Measurements from ENCODE around the gene DAGLB. TPM values are rescaled to one million over a fixed set of nuclear protein-coding genes. Genes with fewer than 3 reads are reported as not detected.

DAGLB gene
- total and polyA plus RNA-seq, 10 of the 15 experiments (the other 5 are each of a cell fraction or from before 2014, with no cell fraction given) = 1.2 to 13.3 (median 10.1) TPM

DNA sequence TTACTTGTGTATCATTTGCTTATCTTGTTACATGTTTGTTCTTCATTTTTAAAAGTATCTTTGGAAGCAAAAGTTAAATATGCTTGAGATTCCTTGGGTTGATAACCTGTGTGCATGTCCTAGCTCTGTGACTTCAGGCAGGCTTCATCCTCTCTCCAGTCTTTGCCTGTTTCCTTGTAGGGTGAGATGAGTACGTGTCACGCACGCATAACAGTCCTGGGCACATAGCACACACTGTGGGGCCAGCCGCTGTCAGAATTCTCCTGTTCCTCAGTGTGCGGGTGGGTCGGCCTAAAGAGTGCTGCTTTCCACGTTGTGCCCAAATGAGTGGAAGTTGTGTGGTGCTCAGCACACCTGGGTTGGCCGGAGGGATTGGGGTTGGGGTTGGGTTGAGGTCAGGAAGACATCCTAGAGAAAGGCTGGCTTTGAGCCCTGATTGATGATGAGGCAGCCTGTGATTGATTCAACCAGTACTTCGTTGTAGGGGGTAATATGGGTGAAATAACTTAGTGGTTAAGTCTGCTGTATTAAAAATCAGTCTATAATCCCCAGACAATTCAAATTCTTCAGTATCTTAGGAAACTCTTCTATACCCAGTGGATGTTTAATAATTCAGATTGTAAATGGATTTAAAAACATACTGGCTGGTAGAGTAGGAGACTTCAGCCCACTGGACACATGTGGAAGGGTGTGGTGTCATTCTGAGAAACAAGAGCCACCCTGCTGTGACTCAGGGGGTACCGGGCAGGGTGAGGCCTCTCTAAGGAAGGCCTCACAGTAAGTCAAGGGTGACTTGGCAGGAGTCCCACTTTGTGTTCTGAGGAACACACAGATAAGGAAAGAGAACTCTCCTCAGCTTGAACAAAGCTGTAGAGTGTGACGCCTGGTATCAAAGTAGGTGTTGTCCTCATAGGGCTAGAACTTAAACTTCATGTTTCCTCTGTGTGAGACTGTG is 54.8 kb downstream of the DAGLB start (continued):
- TF ChIP-seq, protein P1, sequence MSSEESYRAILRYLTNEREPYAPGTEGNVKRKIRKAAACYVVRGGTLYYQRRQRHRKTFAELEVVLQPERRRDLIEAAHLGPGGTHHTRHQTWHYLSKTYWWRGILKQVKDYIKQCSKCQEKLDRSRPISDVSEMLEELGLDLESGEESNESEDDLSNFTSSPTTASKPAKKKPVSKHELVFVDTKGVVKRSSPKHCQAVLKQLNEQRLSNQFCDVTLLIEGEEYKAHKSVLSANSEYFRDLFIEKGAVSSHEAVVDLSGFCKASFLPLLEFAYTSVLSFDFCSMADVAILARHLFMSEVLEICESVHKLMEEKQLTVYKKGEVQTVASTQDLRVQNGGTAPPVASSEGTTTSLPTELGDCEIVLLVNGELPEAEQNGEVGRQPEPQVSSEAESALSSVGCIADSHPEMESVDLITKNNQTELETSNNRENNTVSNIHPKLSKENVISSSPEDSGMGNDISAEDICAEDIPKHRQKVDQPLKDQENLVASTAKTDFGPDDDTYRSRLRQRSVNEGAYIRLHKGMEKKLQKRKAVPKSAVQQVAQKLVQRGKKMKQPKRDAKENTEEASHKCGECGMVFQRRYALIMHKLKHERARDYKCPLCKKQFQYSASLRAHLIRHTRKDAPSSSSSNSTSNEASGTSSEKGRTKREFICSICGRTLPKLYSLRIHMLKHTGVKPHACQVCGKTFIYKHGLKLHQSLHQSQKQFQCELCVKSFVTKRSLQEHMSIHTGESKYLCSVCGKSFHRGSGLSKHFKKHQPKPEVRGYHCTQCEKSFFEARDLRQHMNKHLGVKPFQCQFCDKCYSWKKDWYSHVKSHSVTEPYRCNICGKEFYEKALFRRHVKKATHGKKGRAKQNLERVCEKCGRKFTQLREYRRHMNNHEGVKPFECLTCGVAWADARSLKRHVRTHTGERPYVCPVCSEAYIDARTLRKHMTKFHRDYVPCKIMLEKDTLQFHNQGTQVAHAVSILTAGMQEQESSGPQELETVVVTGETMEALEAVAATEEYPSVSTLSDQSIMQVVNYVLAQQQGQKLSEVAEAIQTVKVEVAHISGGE (CRISPR knock-in tag; IDR thresholded peaks at IDR 0.05) = no peak
- TF ChIP-seq PAX5 (IDR thresholded peaks at IDR 0.05; ENCODE audit: borderline replicate concordance, low read depth, low read length) = peak; percentile 63; the same call in 1 of the 2 replicates
- peak; percentile 52; the same call in 1 of the 2 replicates for TF ChIP-seq CREM (IDR thresholded peaks at IDR 0.05; ENCODE audit: low read depth)
- TF ChIP-seq FOS (IDR thresholded peaks at IDR 0.05; ENCODE audit: borderline replicate concordance, extremely low read depth, insufficient read length) = no peak
- TF ChIP-seq USF1 (IDR thresholded peaks at IDR 0.05; ENCODE audit: borderline replicate concordance, extremely low read length, insufficient read depth, low read depth, low read length) = no peak
- TF ChIP-seq, protein P2, sequence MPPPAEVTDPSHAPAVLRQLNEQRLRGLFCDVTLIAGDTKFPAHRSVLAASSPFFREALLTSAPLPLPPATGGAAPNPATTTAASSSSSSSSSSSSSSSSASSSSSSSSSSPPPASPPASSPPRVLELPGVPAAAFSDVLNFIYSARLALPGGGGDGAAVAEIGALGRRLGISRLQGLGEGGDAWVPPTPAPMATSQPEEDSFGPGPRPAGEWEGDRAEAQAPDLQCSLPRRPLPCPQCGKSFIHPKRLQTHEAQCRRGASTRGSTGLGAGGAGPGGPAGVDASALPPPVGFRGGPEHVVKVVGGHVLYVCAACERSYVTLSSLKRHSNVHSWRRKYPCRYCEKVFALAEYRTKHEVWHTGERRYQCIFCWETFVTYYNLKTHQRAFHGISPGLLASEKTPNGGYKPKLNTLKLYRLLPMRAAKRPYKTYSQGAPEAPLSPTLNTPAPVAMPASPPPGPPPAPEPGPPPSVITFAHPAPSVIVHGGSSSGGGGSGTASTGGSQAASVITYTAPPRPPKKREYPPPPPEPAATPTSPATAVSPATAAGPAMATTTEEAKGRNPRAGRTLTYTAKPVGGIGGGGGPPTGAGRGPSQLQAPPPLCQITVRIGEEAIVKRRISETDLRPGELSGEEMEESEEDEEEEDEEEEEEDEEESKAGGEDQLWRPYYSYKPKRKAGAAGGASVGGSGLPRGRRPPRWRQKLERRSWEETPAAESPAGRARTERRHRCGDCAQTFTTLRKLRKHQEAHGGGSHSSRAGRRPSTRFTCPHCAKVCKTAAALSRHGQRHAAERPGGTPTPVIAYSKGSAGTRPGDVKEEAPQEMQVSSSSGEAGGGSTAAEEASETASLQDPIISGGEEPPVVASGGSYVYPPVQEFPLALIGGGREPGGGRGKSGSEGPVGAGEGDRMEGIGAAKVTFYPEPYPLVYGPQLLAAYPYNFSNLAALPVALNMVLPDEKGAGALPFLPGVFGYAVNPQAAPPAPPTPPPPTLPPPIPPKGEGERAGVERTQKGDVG (CRISPR knock-in tag; IDR thresholded peaks at IDR 0.05) = no peak
- peak; percentile 28; the same call in 1 of the 2 replicates for TF ChIP-seq RUNX3 (IDR thresholded peaks at IDR 0.05; ENCODE audit: low read length)
- peak; percentile 47; the same call in 1 of the 2 replicates for TF ChIP-seq CREB1 (IDR thresholded peaks at IDR 0.05; ENCODE audit: low read depth)
- TF ChIP-seq ZNF217 (IDR thresholded peaks at IDR 0.05) = no peak
- no peak for TF ChIP-seq EP300 (IDR thresholded peaks at IDR 0.05; ENCODE audit: borderline replicate concordance in 1 of 2, control insufficient read depth in 1 of 2, low read depth in 2 of 2, low read length in 2 of 2)
- TF ChIP-seq KDM1A (IDR thresholded peaks at IDR 0.05; ENCODE audit: borderline replicate concordance) = no peak
- no peak for TF ChIP-seq GABPA (IDR thresholded peaks at IDR 0.05; ENCODE audit: low read depth)
